HG03457 (cell line): ENCODE measurements around the gene SQSTM1.

ENCODE experiments used
- ATAC-seq: cut with Tn5 transposase; IDR thresholded peaks from one replicate; pipeline ENCODE4 v1.9.1; 2021; ENCODE audit warnings: moderate number of reproducible peaks; ENCODE audit not compliant: unreplicated experiment

Gene SQSTM1

GRCh38 chr5:179794575-179794974 lies 26.1 kb upstream of the SQSTM1 start:
- ATAC-seq: no peak

- no peak for ATAC-seq
Observed at GRCh38 chr5:179795049-179795862, 25.4 kb upstream of the SQSTM1 start.

GRCh38 chr5:179795863-179796833 lies 24.6 kb upstream of the SQSTM1 start:
- peak; percentile 59 for ATAC-seq

- ATAC-seq: no peak
Observed at GRCh38 chr5:179796877-179797608, 23.7 kb upstream of the SQSTM1 start.

GRCh38 chr5:179797741-179798140 lies 23.0 kb upstream of the SQSTM1 start:
- ATAC-seq: no peak

DNA sequence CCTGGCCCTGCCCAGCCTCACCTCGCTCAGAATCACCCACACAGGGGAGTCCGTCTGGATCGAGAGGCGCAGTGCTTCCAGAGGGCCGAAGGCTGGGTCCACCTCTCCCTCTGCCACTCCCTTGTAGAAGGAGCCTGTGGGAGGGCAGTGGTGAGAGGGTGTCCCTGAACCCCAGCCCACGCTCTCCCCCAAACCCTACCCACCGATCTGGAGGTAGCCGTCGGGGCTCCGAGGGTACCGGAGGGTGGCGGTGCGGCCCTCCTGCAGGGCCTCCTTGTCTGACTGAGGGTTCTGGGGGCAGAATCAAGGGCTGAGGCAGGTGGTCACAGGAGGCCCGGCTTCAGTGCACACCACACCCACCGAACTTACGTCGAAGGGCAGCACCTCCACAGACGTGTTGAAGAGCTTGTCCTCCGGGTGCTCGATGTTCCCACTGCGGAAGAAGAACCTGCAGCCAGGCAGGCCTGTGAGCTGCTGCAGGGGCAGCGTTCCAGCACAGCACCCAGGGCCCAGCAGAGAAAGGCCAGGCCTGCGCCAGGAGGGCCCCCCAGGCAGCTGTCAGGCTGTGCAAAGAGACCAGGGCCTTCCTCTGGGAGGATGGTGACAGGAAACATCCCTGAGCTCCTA lies 22.4 kb upstream of the SQSTM1 start:
- no peak for ATAC-seq

GRCh38 chr5:179798771-179799643 lies 21.7 kb upstream of the SQSTM1 start:
- no peak for ATAC-seq

GRCh38 chr5:179799644-179799973 lies 21.1 kb upstream of the SQSTM1 start:
- no peak for ATAC-seq

DNA sequence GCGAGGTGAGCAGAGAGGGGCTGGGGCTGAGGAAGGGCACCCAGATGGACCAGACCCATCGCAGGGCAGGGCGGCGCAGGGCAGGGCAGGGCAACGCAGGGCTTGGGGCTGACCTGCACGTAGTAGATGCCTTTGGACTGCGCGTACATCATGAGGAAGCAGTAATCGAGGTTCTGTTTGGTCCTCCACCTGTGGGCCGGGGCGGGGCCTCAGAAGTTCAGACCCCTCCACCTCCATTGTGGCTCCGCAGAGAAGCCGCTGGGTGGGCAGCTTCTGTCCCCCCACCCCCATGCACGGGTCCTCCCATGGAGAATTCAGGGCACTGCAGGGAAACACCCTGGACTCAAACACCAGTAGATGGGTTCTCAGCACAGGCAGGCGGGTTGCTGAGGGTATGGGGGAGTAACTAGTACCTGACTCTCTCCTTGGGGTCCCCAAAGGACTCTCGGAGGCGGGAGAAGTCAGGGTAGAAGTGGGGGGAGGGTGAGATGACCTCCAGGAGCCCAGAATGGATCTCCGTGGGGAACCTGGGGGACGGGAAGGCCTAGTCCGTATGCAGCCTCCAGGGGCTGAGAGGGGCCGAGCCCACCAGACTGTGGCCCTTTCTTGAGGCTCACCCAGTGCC lies 20.5 kb upstream of the SQSTM1 start:
- ATAC-seq: no peak

- no peak for ATAC-seq
Observed at GRCh38 chr5:179800696-179801201, 20.0 kb upstream of the SQSTM1 start.

DNA sequence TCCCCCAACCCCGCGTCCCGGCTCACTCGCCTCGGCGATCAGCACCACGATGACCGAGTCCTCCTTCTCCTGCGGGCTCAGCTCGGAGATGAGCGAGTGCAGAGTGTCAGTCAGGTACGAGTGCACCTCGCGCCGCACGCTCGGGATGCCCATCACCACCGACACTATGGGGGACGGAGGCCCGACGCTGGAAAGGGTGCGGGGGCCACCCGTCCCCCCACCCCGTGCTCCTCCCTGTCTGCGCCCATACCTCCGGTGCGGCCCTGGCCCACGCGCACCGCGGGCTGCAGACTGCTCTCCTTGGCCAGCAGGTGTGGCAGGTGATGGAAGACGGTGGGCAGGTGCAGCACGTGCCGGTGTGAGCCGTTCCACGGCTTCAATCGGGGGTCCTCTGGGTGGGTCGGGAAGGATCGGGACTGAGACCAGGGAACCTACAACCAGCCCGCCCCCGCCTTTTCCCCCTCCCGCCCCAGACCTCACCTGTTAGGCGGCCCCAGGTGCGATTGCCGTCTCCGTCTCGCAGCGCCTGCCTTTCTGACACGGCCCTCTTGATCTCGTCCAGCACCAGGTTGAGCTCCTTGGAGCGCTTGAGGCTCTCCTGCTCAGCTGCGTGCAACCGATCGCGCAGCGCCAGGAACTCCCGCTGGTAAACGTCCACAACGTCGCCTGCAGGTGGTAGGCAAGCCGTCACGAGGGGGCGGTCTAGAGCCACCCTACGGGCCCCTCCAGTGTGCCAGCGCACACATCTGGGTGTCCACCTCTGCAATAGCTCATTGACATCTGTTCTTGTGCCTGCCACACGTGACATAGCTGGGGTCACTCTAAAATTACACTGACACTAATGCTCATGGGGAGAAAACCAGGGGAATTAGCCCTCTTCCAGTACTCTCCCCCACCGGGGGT lies 19.1 kb upstream of the SQSTM1 start:
- no peak for ATAC-seq

DNA sequence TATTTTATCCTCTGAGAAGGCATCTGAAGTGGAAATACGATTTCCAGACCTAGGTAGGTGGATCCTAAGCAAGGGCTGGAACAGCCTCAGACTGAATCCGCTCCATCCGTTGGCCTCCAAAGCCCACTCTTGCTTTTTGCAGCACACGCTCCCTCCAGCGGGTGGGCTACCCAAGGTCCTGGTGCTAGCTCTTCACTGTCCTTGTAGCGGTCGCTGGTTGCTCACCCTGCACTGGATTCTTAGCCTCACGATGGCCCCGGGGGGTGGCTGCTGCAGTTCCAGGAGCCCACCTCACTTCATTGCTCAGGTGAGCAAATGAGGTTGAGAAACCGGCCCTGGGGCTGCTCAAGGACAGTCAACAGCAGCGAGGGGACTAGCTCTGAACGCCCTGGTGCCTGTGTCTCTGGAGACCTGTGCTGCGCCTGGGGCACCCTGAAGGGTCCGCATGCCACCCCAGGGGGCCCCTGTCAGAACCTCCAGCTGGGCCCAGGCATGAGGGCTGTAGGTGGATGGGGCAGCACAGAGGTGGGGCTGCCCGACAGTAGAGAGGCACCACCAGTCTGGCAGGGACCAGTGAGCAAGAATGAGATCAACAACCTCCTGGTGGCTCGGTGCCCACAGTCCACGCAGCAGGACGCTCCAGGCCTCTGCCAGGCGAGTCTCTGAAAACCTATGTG lies 18.4 kb upstream of the SQSTM1 start:
- ATAC-seq: no peak

DNA sequence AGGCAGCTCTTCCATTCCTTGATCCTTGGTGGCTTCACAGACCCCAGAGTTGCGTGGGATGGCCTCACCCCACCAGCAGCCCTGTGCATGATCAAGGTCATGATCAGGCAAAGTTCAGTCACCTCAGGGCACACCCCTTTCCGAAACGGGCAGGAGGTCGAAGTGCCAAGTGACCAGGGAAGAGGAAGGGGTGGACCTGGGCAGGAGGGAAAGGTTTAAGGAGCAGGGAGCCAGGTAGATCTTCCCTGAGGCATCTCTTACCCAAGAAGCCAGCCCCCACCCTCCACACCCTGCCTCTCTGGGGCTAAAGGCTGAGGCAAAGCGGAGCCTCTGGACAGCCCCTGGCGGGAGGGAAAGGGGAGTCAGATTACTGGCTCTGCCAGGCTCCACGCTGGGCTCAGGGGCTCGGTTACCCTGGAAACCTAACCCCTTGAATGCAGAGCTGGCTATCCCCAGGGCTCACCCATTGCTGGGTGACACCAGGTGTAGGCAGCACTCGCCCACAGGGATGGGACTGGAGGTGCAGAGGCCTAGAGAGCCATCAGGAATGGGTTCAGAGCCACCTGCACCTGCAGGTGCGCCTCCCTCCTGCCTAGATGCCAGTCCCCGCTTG lies 17.6 kb upstream of the SQSTM1 start:
- no peak for ATAC-seq

DNA sequence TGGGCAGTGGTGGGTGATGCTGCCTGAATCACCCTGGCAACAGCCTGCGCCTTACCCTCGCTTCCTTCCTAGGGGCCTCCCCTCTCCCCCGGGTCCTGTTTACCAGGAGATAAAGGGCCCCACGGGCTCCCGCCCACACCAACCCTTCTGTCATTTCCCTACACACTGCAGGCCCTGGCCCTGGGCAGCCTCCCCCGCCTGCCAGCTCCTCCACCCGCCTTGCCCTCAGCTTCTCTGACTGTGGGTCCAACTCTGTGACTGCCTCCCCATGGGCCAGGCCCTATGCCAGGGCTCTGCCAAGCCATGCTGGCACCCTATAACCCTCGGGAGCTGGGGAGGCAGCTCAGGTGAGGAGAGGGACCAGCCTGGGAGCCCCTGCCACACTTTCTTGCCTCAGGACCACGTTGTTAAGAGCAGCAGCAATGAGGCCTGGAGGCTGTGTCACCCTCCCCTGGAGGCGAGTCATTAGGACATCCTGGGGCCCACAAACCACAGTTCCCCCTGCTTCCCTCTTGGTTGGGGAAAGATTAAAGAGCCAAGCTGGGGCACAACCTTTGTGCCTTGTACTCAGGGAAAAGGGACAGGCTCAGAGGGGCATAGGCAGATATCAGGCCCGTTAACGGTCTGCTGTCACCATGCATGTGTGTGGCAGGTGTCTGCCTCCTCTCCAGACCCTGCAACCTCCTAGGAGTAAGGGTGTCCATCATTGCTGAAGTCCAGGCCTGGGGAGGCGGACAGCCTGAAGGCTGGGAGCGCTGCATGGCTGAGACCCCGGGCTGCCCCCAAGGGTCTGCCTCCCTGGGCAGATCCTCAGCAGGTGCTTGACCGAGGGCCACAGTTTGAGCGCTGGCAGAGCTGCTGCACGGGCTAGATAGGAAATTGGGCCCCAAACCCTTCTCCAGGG lies 16.8 kb upstream of the SQSTM1 start:
- no peak for ATAC-seq

DNA sequence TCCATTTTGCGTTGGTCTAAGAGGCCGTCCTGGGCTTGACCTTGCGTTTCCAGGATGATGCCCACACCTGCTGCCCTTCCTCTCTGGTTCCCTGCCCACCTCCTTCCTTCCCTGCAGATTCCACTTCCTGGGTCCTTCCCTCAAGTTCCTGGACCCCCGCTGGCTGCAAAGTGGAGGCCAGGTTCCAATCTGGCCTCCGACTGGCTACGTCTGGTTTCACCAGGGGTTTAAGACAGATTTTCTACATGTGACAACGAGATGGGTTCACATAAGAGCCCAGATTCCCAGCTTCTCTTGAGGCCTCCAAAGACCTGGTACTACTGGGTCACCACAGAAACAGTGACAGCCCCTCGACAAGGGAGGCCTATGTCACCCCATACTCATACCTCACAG lies 16.2 kb upstream of the SQSTM1 start:
- ATAC-seq: no peak

DNA sequence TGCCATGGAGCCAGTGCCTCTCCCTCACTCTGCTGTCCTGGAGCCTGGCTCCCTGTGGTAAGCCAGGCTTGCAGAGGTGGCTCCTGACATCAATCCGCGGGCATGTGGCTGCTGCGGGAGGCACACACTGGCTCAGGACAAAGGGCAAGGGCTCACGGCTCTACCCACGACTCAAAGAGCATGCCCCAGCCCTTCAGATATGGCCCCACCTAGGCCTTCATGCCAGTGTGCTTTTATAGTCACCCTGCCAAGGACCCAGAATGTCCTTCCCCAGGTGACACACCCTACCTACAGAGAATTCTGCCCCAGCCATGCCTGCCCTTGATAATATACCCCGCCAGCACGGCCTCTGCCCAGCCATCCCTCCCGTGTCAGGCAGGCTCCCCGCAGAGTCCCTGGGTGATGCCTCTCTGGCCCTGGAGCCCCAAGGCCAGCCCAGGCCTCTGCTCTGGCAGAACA lies 15.6 kb upstream of the SQSTM1 start:
- no peak for ATAC-seq
